GM12878 (cell line): ENCODE data around the gene MRPL38. TPM values are rescaled to one million over a fixed set of nuclear protein-coding genes. Genes with fewer than 3 reads are reported as not detected.

ENCODE experiments used
- ATAC-seq: fragments of 200-7000 bp; cut with Tn5 transposase; 3 replicates; pipeline ENCODE4 v1.9.1; 2020; ENCODE audit warnings: mild to moderate bottlenecking, moderate library complexity
- BruUV-seq: library from RNA; stranded (reverse); fragments of 400-500 nt; replicated peaks from 2 replicates; lab custom pipeline; 2021; lab: Mats Ljungman, UMichigan
- CTCF ChIA-PET: fragments of 300-600 bp; sonication (Branson Sonifier 250); formaldehyde crosslinking; extraction: SDS; loops from one replicate; lab custom pipeline; 2021; ENCODE audit warnings: inconsistent platforms; lab: Yijun Ruan, JAX
- POLR2A ChIA-PET: fragments of 350-600 bp; formaldehyde crosslinking; extraction: SDS; loops from one replicate; lab custom pipeline; 2021; ENCODE audit warnings: inconsistent platforms; lab: Charles Lee
- RAD21 ChIA-PET: fragments of 300-600 bp; sonication (Branson Sonifier 250); formaldehyde crosslinking; loops from one replicate; lab custom pipeline; 2023; ENCODE audit warnings: antibody characterized with exemption; ENCODE audit not compliant: unreplicated experiment; lab: Charles Lee
- SMC1A ChIA-PET: fragments of 300-600 bp; sonication (Branson Sonifier 250); formaldehyde crosslinking; loops from one replicate; lab custom pipeline; 2023; ENCODE audit not compliant: unreplicated experiment, uncharacterized antibody; lab: Charles Lee
- DNase-seq: peaks from one replicate; pipeline ENCODE4 v3.0.0-alpha.2; 2011; ENCODE audit warnings: low read depth, low spot score
- FAIRE-seq: peaks from 3 replicates; lab custom pipeline; 2011; peaks lifted over from hg19 to GRCh38; lab: Jason Lieb, UNC
- H2AFZ ChIP-seq: 2 replicates; pipeline ENCODE4 v1.6.0; 2011; ENCODE audit warnings: low read depth, low read length, control low read depth; ENCODE audit not compliant: control insufficient read depth
- H3K27ac ChIP-seq: 2 replicates; pipeline ENCODE4 v1.5.1; 2011; ENCODE audit warnings: control low read depth; ENCODE audit not compliant: control insufficient read depth, insufficient read depth
- H3K27me3 ChIP-seq, 2 experiments: replicated peaks in 1 of 2; 2 replicates each; pipeline versions ENCODE4 v1.6.0 to v1.6.1; 2011; ENCODE audit warnings: low read length in 1 of 2; ENCODE audit not compliant: control insufficient read depth in 2 of 2, insufficient read depth in 2 of 2
- H3K36me3 ChIP-seq, 2 experiments: 2 replicates each; pipeline ENCODE4 v1.5.1; 2011; ENCODE audit warnings: low read length in 1 of 2; ENCODE audit not compliant: control insufficient read depth in 2 of 2, insufficient read depth in 2 of 2
- H3K4me1 ChIP-seq: 2 replicates; pipeline ENCODE4 v1.6.1; 2011; ENCODE audit warnings: mild to moderate bottlenecking, low read length, moderate library complexity, mixed read lengths; ENCODE audit not compliant: control insufficient read depth, insufficient read depth
- H3K4me2 ChIP-seq: 2 replicates; pipeline ENCODE4 v1.6.0; 2011; ENCODE audit warnings: control low read depth; ENCODE audit not compliant: control insufficient read depth, insufficient read depth
- H3K4me3 ChIP-seq: fragments of 200-600 bp; sonication (generic); 2 replicates; pipeline ENCODE4 v1.5.1; 2016
- H3K79me2 ChIP-seq: 2 replicates; pipeline ENCODE4 v1.6.0; 2011; ENCODE audit warnings: low read length; ENCODE audit not compliant: control insufficient read depth, insufficient read depth
- H3K9ac ChIP-seq: 2 replicates; pipeline ENCODE4 v1.8.0; 2011; ENCODE audit warnings: low read length, control low read depth, mixed read lengths; ENCODE audit not compliant: control insufficient read depth, insufficient read depth
- H3K9me3 ChIP-seq: replicated peaks from 3 replicates; pipeline ENCODE4 v1.5.1; 2011; ENCODE audit warnings: mild to moderate bottlenecking, low read length; ENCODE audit not compliant: control insufficient read depth, insufficient read depth
- H4K20me1 ChIP-seq: 2 replicates; pipeline ENCODE4 v1.6.0; 2011; ENCODE audit not compliant: control insufficient read depth, insufficient read depth
- BHLHE40 ChIP-seq, 2 experiments: fragments of 450-650 bp in 1 of 2; IDR thresholded peaks; 2 replicates each; pipeline ENCODE4 v1.6.1; 2011 to 2017; ENCODE audit warnings: low read depth in 2 of 2, borderline replicate concordance in 1 of 2, improper control_type of control experiment in 1 of 2, low read length in 1 of 2, mild to moderate bottlenecking in 1 of 2
- RCOR1 ChIP-seq: conservative IDR thresholded peaks from 2 replicates; pipeline ENCODE4 v1.6.1; 2012; ENCODE audit warnings: low read depth, low read length, improper control_type of control experiment
- TAF1 ChIP-seq: IDR thresholded peaks from 2 replicates; pipeline ENCODE4 v1.6.1; 2011; ENCODE audit warnings: mild to moderate bottlenecking, low read depth, low read length, borderline replicate concordance
- ZBTB11 ChIP-seq: fragments of 450-650 bp; formaldehyde crosslinking; IDR thresholded peaks from 2 replicates; pipeline ENCODE4 v1.5.0; 2022; ENCODE audit warnings: mild to moderate bottlenecking, missing genetic modification characterization
- WGBS: methylation state at CpG from one replicate; pipeline ENCODE4 v1.1.6; 2016; ENCODE audit warnings: low lambda C conversion rate; ENCODE audit not compliant: insufficient replicate concordance, insufficient coverage; ENCODE audit errors: missing lambda C conversion rate; 5-methylcytosine and 5-hydroxymethylcytosine counted together
- in situ Hi-C: fragments of 300-500 bp; cut with MboI; formaldehyde crosslinking; loops from 9 replicates; pipeline ENCODE4 v1.14.3; 2018; ENCODE audit warnings: mixed read lengths
- intact Hi-C: fragments of 100-400 bp; cut with micrococcal nuclease; formaldehyde crosslinking; loops from one replicate; pipeline ENCODE4 v1.14.2; 2022; ENCODE audit not compliant: unreplicated experiment
- polyA plus RNA-seq, 11 experiments: library from polyadenylated mRNA; depleted of rRNA in 4 of 11; unstranded in 6 of 11; stranded (reverse) in 5 of 11; fragments of >200 nt; fragmentation: Nextera tagmentation in 4 of 11; fragmentation: Illumina TruSeq in 1 of 11; extraction: Ambion mirVana in 4 of 11; extraction: Trizol in 1 of 11; gene quantifications; 1 replicate in 1 of 11; 2 replicates in 10 of 11; pipeline versions ENCODE4 v1.2.1 to v1.2.3, GENCODE V29; 2011 to 2016; ENCODE audit warnings: inconsistent platforms in 2 of 11, missing spikeins in 2 of 11, low read depth in 1 of 11
- total RNA-seq, 4 experiments: library from RNA; depleted of rRNA in 3 of 4; stranded (reverse); fragments of >200 nt in 3 of 4; fragmentation: Illumina TruSeq in 1 of 4; extraction: Trizol in 1 of 4; gene quantifications; 2 replicates each; pipeline versions ENCODE4 v1.2.1 to v1.2.3, GENCODE V29; 2013 to 2021

MRPL38 gene
- total and polyA plus RNA-seq, 10 of the 15 experiments (the other 5 are each of a cell fraction or from before 2014, with no cell fraction given): 6.6 to 205 (median 53.1) TPM

- 96% methylated on average over 18 of the region's 18 CpGs for WGBS
- H3K4me3 ChIP-seq: no peak overlapping the region
- H3K27me3 ChIP-seq: no peaks in the 10 kb centered on the region
- no peaks in the 10 kb centered on the region for H4K20me1 ChIP-seq
- SMC1A ChIA-PET: interaction anchor here (1.4 kb wide), 1 partner anchor 46 kb away, joined by 4 read pairs; the partner anchor contains the start of gene WBP2
- ATAC-seq: no peak
- H3K27ac ChIP-seq: no peak overlapping the region
- H2AFZ ChIP-seq: no peak overlapping the region
- no peaks in the 10 kb centered on the region for H3K9me3 ChIP-seq
- TF ChIP-seq TAF1: no peak
- TF ChIP-seq ZBTB11: no peak
- TF ChIP-seq BHLHE40 (IDR thresholded peaks at IDR 0.05; ENCODE audit: borderline replicate concordance in 1 of 2, low read depth in 2 of 2, low read length in 1 of 2): no peak
- TF ChIP-seq RCOR1: no peak
- H3K4me1 ChIP-seq: no peaks in the 10 kb centered on the region; the same call in 1 of the 2 replicates
- in situ Hi-C loops: no loop called here
- CTCF ChIA-PET: interaction anchor here (1.0 kb wide), 1 partner anchor 22 kb away, joined by 3 read pairs; no protein-coding TSS in a partner anchor
- RAD21 ChIA-PET: no interaction called here
- peaks cover 11% of the 10 kb centered on the region for H3K79me2 ChIP-seq
- no peak overlapping the region for H3K4me2 ChIP-seq
- no TSS peak for BruUV-seq
- H3K36me3 ChIP-seq: peaks cover 10 to 17% of the 10 kb centered on the region in 2 experiments; a peak in 3 of 4 replicates
- DNase-seq: no peak
- no peak for FAIRE-seq
- intact Hi-C loops: no loop called here
- POLR2A ChIA-PET: no interaction called here
- H3K9ac ChIP-seq: no peak overlapping the region
Measured at GRCh38 chr17:75901727-75902126, 3.0 kb downstream of the MRPL38 start.
